GM21786 (cell line): ENCODE results near the gene PCDHGB1.
"Not testable (repeated sequence)": the region's sequence is repeated elsewhere in the genome, so short reads cannot be mapped to it uniquely, and the experiment has no call there.

Experiments
- ATAC-seq: cut with Tn5 transposase; IDR thresholded peaks from one replicate; pipeline ENCODE4 v1.9.1; 2021; ENCODE audit not compliant: unreplicated experiment

PCDHGB1 gene

GRCh38 chr5:141382469-141383294 lies 32.8 kb downstream of the PCDHGB1 start, which contains the start of gene PCDHGA7:
Gene PCDHGA7 (plus strand): TSS chr5:141382742. CDS start chr5:141382900, 158 bp downstream.
- no peak for ATAC-seq

GRCh38 chr5:141383345-141383744 lies 33.4 kb downstream of the PCDHGB1 start:
- ATAC-seq, result no peak

- no peak for ATAC-seq
Measured at GRCh38 chr5:141384471-141385267, 34.8 kb downstream of the PCDHGB1 start.

- ATAC-seq, result peak; percentile 62
Measured at GRCh38 chr5:141387557-141388311, 37.8 kb downstream of the PCDHGB1 start, which contains the start of gene PCDHGB4. Gene PCDHGB4 (plus strand): TSS chr5:141387698. CDS start chr5:141387885, 187 bp downstream.

GRCh38 chr5:141388661-141389060 lies 38.8 kb downstream of the PCDHGB1 start:
- no peak for ATAC-seq

- ATAC-seq, result no peak
Measured at GRCh38 chr5:141389153-141390042, 39.5 kb downstream of the PCDHGB1 start.

- ATAC-seq, result no peak
Measured at GRCh38 chr5:141392429-141393198, 42.7 kb downstream of the PCDHGB1 start, which contains the start of gene PCDHGA8. Gene PCDHGA8 (plus strand): TSS chr5:141392633. CDS start chr5:141392814, 181 bp downstream.

GRCh38 chr5:141393267-141393666 lies 43.4 kb downstream of the PCDHGB1 start:
- ATAC-seq, result no peak

- not testable (repeated sequence) for ATAC-seq
Measured at GRCh38 chr5:141394401-141395187, 44.7 kb downstream of the PCDHGB1 start.

GRCh38 chr5:141397756-141398551 lies 48.1 kb downstream of the PCDHGB1 start, which contains the start of gene PCDHGB5:
Gene PCDHGB5 (plus strand): TSS chr5:141397947. CDS start chr5:141398128, 181 bp downstream.
- ATAC-seq, result peak; percentile 97

GRCh38 chr5:141398608-141399007 lies 48.7 kb downstream of the PCDHGB1 start:
- no peak for ATAC-seq

GRCh38 chr5:141399555-141400258 lies 49.8 kb downstream of the PCDHGB1 start:
- ATAC-seq, result no peak
